H9 (cell line): ENCODE results near the gene ZNF213. TPM values are rescaled to one million over a fixed set of nuclear protein-coding genes. Genes with fewer than 3 reads are reported as not detected.
A peak's percentile ranks its signal among the peaks of the same experiment; 100 is the strongest.

Source experiments
- DNase-seq: peaks from one replicate; pipeline ENCODE4 v3.0.0-alpha.2; 2017
- H2AFZ ChIP-seq: one replicate; pipeline ENCODE4 v1.6.1; 2013; ENCODE audit warnings: mild to moderate bottlenecking, low read length, control low read depth, moderate library complexity
- H2AK5ac ChIP-seq: 2 replicates; pipeline ENCODE4 v1.6.1; 2013; ENCODE audit warnings: low read length, control low read depth, mixed read lengths; ENCODE audit not compliant: insufficient read length
- H2BK120ac ChIP-seq: one replicate; pipeline ENCODE4 v1.6.1; 2013; ENCODE audit warnings: low read depth, mild to moderate bottlenecking, low read length, control low read depth, inconsistent platforms; ENCODE audit not compliant: poor library complexity, severe bottlenecking
- H2BK12ac ChIP-seq: 2 replicates; pipeline ENCODE4 v1.6.1; 2013; ENCODE audit warnings: low read length, control low read depth, mixed read lengths, low read depth; ENCODE audit not compliant: insufficient read length
- H2BK15ac ChIP-seq: 2 replicates; pipeline ENCODE4 v1.6.1; 2013; ENCODE audit warnings: low read depth, low read length, control low read depth
- H2BK20ac ChIP-seq: one replicate; pipeline ENCODE4 v1.6.1; 2013; ENCODE audit warnings: low read depth, mild to moderate bottlenecking, low read length, control low read depth, inconsistent platforms; ENCODE audit not compliant: poor library complexity, severe bottlenecking
- H2BK5ac ChIP-seq: 2 replicates; pipeline ENCODE4 v1.6.1; 2013; ENCODE audit warnings: low read length, control low read depth, mixed read lengths; ENCODE audit not compliant: insufficient read length
- H3K14ac ChIP-seq: 2 replicates; pipeline ENCODE4 v1.6.1; 2013; ENCODE audit warnings: low read length, control low read depth; ENCODE audit not compliant: insufficient read depth
- H3K18ac ChIP-seq: 2 replicates; pipeline ENCODE4 v1.6.1; 2013; ENCODE audit warnings: low read depth, mild to moderate bottlenecking, mixed read lengths, low read length, control low read depth; ENCODE audit not compliant: insufficient read length
- H3K23ac ChIP-seq: 2 replicates; pipeline ENCODE4 v1.6.1; 2013; ENCODE audit warnings: low read length, control low read depth, mixed read lengths, low read depth; ENCODE audit not compliant: insufficient read length
- H3K23me2 ChIP-seq: 2 replicates; pipeline ENCODE4 v1.6.1; 2013; ENCODE audit warnings: low read depth, mild to moderate bottlenecking, mixed read lengths, low read length, control low read depth; ENCODE audit not compliant: insufficient read length, poor library complexity, severe bottlenecking
- H3K27ac ChIP-seq: 2 replicates; pipeline ENCODE4 v1.5.1; 2013; ENCODE audit warnings: low read length, control low read depth, mixed read lengths, low read depth; ENCODE audit not compliant: insufficient read length
- H3K27me3 ChIP-seq: 2 replicates; pipeline ENCODE4 v1.6.1; 2013; ENCODE audit warnings: low read length, control low read depth, inconsistent platforms; ENCODE audit not compliant: insufficient read depth
- H3K4ac ChIP-seq: 2 replicates; pipeline ENCODE4 v1.6.1; 2013; ENCODE audit warnings: low read depth, mild to moderate bottlenecking, control low read depth, inconsistent platforms, low read length, moderate library complexity
- H3K4me1 ChIP-seq: 2 replicates; pipeline ENCODE4 v1.6.1; 2013; ENCODE audit warnings: low read length, control low read depth, inconsistent platforms; ENCODE audit not compliant: insufficient read depth
- H3K4me2 ChIP-seq: 2 replicates; pipeline ENCODE4 v1.6.1; 2013; ENCODE audit warnings: low read length, control low read depth, mixed read lengths; ENCODE audit not compliant: insufficient read length, insufficient read depth
- H3K56ac ChIP-seq: 2 replicates; pipeline ENCODE4 v1.6.1; 2013; ENCODE audit warnings: low read depth, mild to moderate bottlenecking, mixed read lengths, low read length, control low read depth; ENCODE audit not compliant: insufficient read length
- H3K79me1 ChIP-seq: 2 replicates; pipeline ENCODE4 v1.6.1; 2013; ENCODE audit warnings: low read depth, mild to moderate bottlenecking, moderate library complexity, low read length, control low read depth, inconsistent platforms; ENCODE audit not compliant: insufficient read depth, poor library complexity, severe bottlenecking
- H3K79me2 ChIP-seq: 2 replicates; pipeline ENCODE4 v1.6.1; 2013; ENCODE audit warnings: low read length, control low read depth, inconsistent platforms; ENCODE audit not compliant: insufficient read depth
- H3K9ac ChIP-seq: 2 replicates; pipeline ENCODE4 v1.6.1; 2013; ENCODE audit warnings: low read length, control low read depth, mixed read lengths; ENCODE audit not compliant: insufficient read length; ENCODE audit errors: extremely low read depth
- H3K9me3 ChIP-seq: one replicate; pipeline ENCODE4 v1.6.1; 2013; ENCODE audit warnings: low read depth, low read length, inconsistent platforms; ENCODE audit not compliant: control insufficient read depth
- H3T11ph ChIP-seq: one replicate; pipeline ENCODE4 v1.6.1; 2013; ENCODE audit warnings: mild to moderate bottlenecking, low read length, control low read depth, inconsistent platforms
- H4K20me1 ChIP-seq: one replicate; pipeline ENCODE4 v1.6.1; 2013; ENCODE audit not compliant: control insufficient read depth, insufficient read length, insufficient read depth
- H4K5ac ChIP-seq: 2 replicates; pipeline ENCODE4 v1.6.1; 2013; ENCODE audit warnings: low read depth, mild to moderate bottlenecking, mixed read lengths, low read length, control low read depth; ENCODE audit not compliant: insufficient read length
- H4K8ac ChIP-seq: replicated peaks from 2 replicates; pipeline ENCODE4 v1.6.1; 2013; ENCODE audit warnings: low read length, control low read depth, mixed read lengths, low read depth; ENCODE audit not compliant: insufficient read length
- H4K91ac ChIP-seq: 2 replicates; pipeline ENCODE4 v1.6.1; 2013; ENCODE audit warnings: low read depth, mild to moderate bottlenecking, moderate library complexity, mixed read lengths, low read length, control low read depth; ENCODE audit not compliant: insufficient read length
- H3K27ac Mint-ChIP-seq, 3 experiments: 2 replicates in 2 of 3; 3 replicates in 1 of 3; pipeline ENCODE4 v1.8.0; 2020 to 2021; ENCODE audit warnings: mixed read lengths in 3 of 3, mild to moderate bottlenecking in 1 of 3, moderate library complexity in 1 of 3
- H3K27me3 Mint-ChIP-seq: 2 replicates; pipeline ENCODE4 v1.8.0; 2021; ENCODE audit warnings: low read depth, mild to moderate bottlenecking, moderate library complexity, mixed read lengths
- H3K36me3 Mint-ChIP-seq, 3 experiments: 2 replicates in 2 of 3; 3 replicates in 1 of 3; pipeline ENCODE4 v1.8.0; 2020 to 2021; ENCODE audit warnings: low read depth in 3 of 3, mixed read lengths in 3 of 3; ENCODE audit not compliant: insufficient read depth in 1 of 3
- H3K4me1 Mint-ChIP-seq, 2 experiments: 2 replicates each; pipeline ENCODE4 v1.8.0; 2020; ENCODE audit warnings: mixed read lengths in 2 of 2
- H3K4me3 Mint-ChIP-seq, 2 experiments: 2 replicates in 1 of 2; 3 replicates in 1 of 2; pipeline ENCODE4 v1.8.0; 2020 to 2021; ENCODE audit warnings: mild to moderate bottlenecking in 2 of 2, mixed read lengths in 2 of 2, moderate library complexity in 1 of 2
- H3K9me3 Mint-ChIP-seq, 2 experiments: 2 replicates in 1 of 2; 3 replicates in 1 of 2; pipeline ENCODE4 v1.8.0; 2020; ENCODE audit warnings: mild to moderate bottlenecking in 2 of 2, mixed read lengths in 2 of 2, moderate library complexity in 1 of 2
- CTCF ChIP-seq: fragments of 200-600 bp; sonication (generic); conservative IDR thresholded peaks from 3 replicates; pipeline ENCODE4 v1.8.0; 2021; ENCODE audit warnings: antibody characterized with exemption, mild to moderate bottlenecking
- WGBS: extraction: QIAGEN DNeasy Blood & Tissue Kit; methylation state at CpG from one replicate; pipeline ENCODE4 v1.1.7; 2013; ENCODE audit warnings: missing lambda C conversion rate, low lambda C conversion rate, mixed read lengths; ENCODE audit not compliant: insufficient read length; ENCODE audit errors: extremely low coverage; 5-methylcytosine and 5-hydroxymethylcytosine counted together
- total RNA-seq: library from RNA; stranded (reverse); gene quantifications from 2 replicates; pipeline ENCODE4 v1.2.1, GENCODE V29; 2021

Gene ZNF213
- total RNA-seq, 1 experiment from 2014 or later = 6.4 TPM

- peak overlapping the region in 1 of 3 experiments; percentile 41; a peak in 1 of 7 replicates for H3K27ac Mint-ChIP-seq
- H3K9me3 Mint-ChIP-seq = no peaks in the 10 kb centered on the region
- no peak overlapping the region for H4K91ac ChIP-seq
- H2BK15ac ChIP-seq = no peak overlapping the region
- peaks cover 17% of the 10 kb centered on the region for H3K27me3 Mint-ChIP-seq
- H3K4me1 Mint-ChIP-seq = 0 out of 4 replicates have a peak, but pooled peaks cover 0 to 2% of the 10 kb centered on the region in 2 experiments
- H3K79me1 ChIP-seq = no peaks in the 10 kb centered on the region
- peaks cover 7 to 20% (median 15%) of the 10 kb centered on the region in 3 experiments; a peak in 5 of 7 replicates for H3K36me3 Mint-ChIP-seq
- H3K23me2 ChIP-seq = no peaks in the 10 kb centered on the region
- no peak overlapping the region for H3K23ac ChIP-seq
- H3K4me3 Mint-ChIP-seq = no peak overlapping the region
- no peak overlapping the region for H2BK20ac ChIP-seq
- no peaks in the 10 kb centered on the region for H4K20me1 ChIP-seq
- H2AFZ ChIP-seq = no peak overlapping the region
- no peak overlapping the region for H3K4me2 ChIP-seq
- no peaks in the 10 kb centered on the region for H3K4me1 ChIP-seq
- H2BK120ac ChIP-seq = no peak overlapping the region
- WGBS = no CpG with 5 or more reads among the region's 13 CpGs
- no peak overlapping the region for H3K27ac ChIP-seq
- no peaks in the 10 kb centered on the region for H3K79me2 ChIP-seq
- no peak overlapping the region for H3T11ph ChIP-seq
- no peak overlapping the region for H3K18ac ChIP-seq
- H2BK12ac ChIP-seq = no peak overlapping the region
- no peak overlapping the region for H4K5ac ChIP-seq
- H4K8ac ChIP-seq = no peak overlapping the region
- H3K56ac ChIP-seq = no peak overlapping the region
- H3K9me3 ChIP-seq = no peaks in the 10 kb centered on the region
- no peak overlapping the region for H2AK5ac ChIP-seq
- no peak for DNase-seq
- no peak for TF ChIP-seq CTCF
- no peak overlapping the region for H3K14ac ChIP-seq
- H2BK5ac ChIP-seq = no peak overlapping the region
- no peak overlapping the region for H3K4ac ChIP-seq
- no peak overlapping the region for H3K9ac ChIP-seq
- no peaks in the 10 kb centered on the region for H3K27me3 ChIP-seq
Observed at GRCh38 chr16:3142770-3143169, 7.9 kb downstream of the ZNF213 start.
